Neural cell (in vitro differentiated cells): ENCODE data around the gene DENND1A.

Source experiments
- POLR2AphosphoS5 ChIP-seq: IDR thresholded peaks from 2 replicates; pipeline ENCODE4 v1.6.1; 2012
- TAF1 ChIP-seq: IDR thresholded peaks from 2 replicates; pipeline ENCODE4 v1.6.1; 2012; ENCODE audit warnings: low read depth

DNA sequence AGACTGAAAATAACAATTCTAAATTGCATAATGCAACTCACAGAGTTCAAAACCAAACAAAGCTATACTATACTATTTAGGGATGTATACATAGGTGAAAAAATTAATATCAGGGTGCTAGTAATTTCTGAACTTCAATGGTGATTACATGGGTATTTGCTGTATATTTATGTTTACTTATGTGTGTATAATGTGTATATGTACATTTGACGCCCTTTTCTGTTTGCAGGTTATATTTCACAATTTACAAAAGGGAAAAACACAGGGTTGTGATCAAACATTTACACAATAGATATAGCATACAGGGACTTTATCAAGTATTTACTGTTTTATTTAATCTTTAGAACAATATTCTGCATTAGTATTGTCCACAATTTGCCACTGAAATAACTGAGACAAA, 184.0 kb downstream of the DENND1A start:
- TF ChIP-seq POLR2AphosphoS5 (no peak), TAF1 (no peak)
